ENCODE data around the gene BLVRA. TPM values are rescaled to one million over a fixed set of nuclear protein-coding genes. Genes with fewer than 3 reads are reported as not detected.

The BLVRA gene
- total RNA-seq, 1 donor from 2014 or later: 82.4 TPM

DNA sequence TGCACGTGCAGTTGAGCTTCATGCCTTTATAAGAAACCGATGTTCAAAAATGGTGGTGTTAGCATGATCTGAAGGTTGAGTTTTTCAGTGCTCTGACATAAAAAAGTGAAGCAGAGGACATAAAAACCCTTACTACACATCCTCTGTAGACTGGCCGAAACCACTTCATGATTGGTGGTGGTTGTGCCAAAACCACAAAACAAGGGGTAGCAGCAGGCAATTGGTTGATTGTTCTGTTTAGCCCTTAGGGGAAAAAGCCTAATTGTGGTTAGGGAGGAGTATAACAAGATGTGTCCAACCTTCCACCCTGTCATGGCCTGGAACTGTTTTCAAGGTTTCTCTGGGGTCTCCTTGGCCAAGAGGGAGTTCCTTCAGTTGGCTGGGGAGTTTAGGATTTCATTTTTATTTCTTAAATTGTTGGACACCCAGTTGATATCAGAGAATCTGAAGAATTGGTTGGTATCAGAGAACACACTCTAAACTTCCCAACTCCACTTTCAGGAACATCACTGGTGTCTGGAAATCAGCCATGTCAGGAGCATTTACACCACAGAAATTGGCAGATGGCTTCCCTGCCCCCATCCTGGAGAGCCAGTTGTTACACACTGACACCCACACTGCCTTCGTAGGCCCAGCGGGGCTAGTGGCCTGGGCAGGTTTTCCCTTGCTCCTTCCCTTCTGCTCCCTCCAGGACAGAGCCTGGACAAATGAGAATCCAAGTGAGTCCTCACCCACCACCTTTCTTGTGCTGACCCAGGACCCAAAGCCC is 92.1 kb downstream of the BLVRA start:
- no peak for DNase-seq (ENCODE audit: low spot score)

- DNase-seq (ENCODE audit: low spot score): no peak
Observed at GRCh38 chr7:43851805-43852204, 93.3 kb downstream of the BLVRA start.

DNA sequence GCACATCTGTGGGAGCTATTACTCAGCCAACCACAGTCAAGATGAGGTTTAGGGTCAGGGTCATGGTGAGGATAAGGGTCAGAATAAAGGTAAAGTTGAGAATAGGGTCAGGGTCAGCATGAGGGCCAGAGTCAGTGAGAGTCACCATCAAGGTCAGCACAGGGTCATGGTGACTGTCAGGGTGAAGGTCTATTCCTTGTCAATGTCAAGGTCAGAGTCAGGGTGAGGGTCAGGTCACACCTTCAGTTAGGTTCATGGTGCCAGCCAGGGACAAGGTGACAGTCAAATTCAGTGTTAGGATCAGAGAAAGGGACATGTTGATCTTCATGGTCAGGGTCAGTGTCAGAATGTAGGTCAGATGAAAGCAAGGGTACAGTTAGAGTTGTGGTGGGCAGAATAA is 96.7 kb downstream of the BLVRA start:
- no peak for DNase-seq (ENCODE audit: low spot score)

GRCh38 chr7:43856316-43856715 is 97.8 kb downstream of the BLVRA start:
- DNase-seq (ENCODE audit: low spot score): no peak

Other genes starting within 250 kb of the BLVRA start
- gene STK17A, start 175.6 kb upstream of the BLVRA start, total RNA-seq: 29.4 TPM
- 42.9 TPM for gene COA1, start 29.2 kb upstream of the BLVRA start, total RNA-seq
- 78.5 TPM for gene MRPS24, start 110.8 kb downstream of the BLVRA start, total RNA-seq
- 44.3 TPM for gene URGCP, start 147.9 kb downstream of the BLVRA start, total RNA-seq
- 25.1 TPM for gene UBE2D4, start 167.8 kb downstream of the BLVRA start, total RNA-seq
- not detected for gene SPDYE1, start 239.2 kb downstream of the BLVRA start, total RNA-seq